AG09319 (cell line): ENCODE data around the gene ACBD3.

ENCODE experiments used
- DNase-seq: peaks from one replicate; pipeline ENCODE4 v3.0.0-alpha.2; 2010; ENCODE audit warnings: low read depth; ENCODE audit errors: extremely low read depth
- TF ChIP-seq, protein P1 (sequence below): IDR thresholded peaks from 2 replicates; pipeline ENCODE4 v1.5.1; 2011; ENCODE audit warnings: low read depth, mild to moderate bottlenecking, inconsistent platforms, low read length, moderate library complexity

The ACBD3 gene

DNA sequence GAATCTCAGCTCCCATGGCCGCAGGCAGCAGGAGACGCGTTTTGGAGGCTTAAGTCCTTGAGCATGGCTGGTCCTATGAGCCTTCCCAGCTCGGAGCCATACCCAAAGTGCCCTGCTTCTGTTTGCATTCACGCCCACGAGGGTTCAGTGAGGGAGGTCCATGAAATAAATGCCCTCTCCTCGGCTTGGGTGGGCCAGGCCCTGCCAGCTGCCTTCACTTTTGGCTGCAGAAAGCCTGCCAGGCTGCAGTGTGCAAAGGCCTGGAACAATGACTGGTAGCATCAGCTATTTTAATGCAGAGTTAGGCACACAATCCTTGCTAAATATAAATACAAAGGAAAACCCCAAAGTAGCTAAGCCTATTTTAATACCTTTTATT lies 74.7 kb downstream of the ACBD3 start:
- TF ChIP-seq, protein P1, sequence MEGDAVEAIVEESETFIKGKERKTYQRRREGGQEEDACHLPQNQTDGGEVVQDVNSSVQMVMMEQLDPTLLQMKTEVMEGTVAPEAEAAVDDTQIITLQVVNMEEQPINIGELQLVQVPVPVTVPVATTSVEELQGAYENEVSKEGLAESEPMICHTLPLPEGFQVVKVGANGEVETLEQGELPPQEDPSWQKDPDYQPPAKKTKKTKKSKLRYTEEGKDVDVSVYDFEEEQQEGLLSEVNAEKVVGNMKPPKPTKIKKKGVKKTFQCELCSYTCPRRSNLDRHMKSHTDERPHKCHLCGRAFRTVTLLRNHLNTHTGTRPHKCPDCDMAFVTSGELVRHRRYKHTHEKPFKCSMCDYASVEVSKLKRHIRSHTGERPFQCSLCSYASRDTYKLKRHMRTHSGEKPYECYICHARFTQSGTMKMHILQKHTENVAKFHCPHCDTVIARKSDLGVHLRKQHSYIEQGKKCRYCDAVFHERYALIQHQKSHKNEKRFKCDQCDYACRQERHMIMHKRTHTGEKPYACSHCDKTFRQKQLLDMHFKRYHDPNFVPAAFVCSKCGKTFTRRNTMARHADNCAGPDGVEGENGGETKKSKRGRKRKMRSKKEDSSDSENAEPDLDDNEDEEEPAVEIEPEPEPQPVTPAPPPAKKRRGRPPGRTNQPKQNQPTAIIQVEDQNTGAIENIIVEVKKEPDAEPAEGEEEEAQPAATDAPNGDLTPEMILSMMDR = no peak
- no peak for DNase-seq

- TF ChIP-seq, protein P1 = no peak
- DNase-seq = no peak
These were observed 75.3 kb downstream of the ACBD3 start for GRCh38 chr1:226111098-226111882.

GRCh38 chr1:226110249-226111097 lies 76.1 kb downstream of the ACBD3 start:
- TF ChIP-seq, protein P1 = no peak
- peak; percentile 22 for DNase-seq

DNA sequence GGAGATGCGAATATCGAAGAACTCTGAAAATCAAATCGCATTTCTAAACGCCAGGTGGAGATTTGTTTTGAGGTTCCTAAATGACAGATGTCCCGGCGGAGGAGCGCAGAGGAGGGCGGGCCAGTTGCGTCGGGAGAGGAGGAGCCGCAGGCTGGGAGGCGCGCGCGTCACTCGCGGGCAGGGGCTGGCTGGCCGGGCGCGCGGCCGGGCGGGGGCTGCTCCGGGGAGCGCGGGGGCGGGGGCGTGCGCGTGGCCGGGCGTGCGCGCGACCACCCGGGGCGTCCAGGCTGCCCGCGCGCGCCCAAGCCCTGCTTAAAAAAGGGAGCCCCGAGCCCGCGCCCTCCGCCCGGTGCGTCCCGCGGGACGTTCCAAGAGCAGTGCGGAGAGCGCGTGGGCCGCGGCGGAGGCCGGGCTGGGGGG lies 76.7 kb downstream of the ACBD3 start:
- peak; percentile 27 for DNase-seq
- TF ChIP-seq, protein P1 = no peak

DNA sequence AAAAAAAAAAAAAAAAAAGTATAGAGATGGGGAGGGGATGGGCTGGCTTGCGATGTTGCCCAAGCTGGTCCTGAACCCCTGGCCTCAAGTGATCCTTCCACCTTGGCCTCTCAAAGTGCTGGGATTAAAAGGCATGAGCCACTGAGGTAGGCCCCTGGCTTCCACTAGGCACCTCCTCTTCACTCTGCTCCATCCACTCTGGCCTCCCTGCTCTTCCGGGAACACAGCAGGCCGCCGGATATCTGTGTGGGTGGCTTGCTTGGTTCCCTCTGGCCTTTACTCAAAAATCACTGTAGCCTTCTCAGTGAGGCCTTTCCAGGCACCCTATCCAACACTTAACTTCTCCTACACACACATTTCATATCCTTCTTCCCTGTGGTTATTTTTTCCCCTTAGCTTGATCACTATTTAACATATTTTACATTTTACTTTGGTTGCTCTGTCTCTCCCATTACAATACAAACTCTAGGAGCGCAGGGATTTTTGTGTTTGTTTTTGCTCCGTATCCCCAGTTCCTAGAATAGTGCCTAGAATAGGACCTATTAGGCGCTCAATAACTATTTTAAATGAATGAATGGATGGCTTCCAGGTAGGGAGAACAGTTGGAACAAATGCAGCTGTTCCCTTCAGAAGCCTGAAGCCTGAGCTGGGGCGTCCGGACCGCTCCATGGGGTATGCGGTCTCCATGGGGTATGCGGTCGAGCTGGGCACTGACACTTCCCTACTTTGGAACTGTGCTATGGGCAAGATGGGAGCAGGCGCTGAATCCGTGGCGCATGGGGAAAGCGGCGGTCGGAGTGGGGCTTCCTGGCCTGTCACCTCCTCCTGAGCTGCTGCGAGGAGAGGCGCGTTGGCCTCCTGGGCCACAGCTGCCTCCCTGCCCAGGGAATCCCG lies 77.4 kb downstream of the ACBD3 start:
- no peak for DNase-seq
- TF ChIP-seq, protein P1 = no peak

GRCh38 chr1:226107471-226108460 lies 78.8 kb downstream of the ACBD3 start:
- DNase-seq = no peak
- TF ChIP-seq, protein P1 = no peak
